ENCODE results near the gene ABTB2. TPM values are rescaled to one million over a fixed set of nuclear protein-coding genes. Genes with fewer than 3 reads are reported as not detected.

Gene ABTB2
- total RNA-seq, 1 experiment from 2014 or later, result 6.0 TPM

DNA sequence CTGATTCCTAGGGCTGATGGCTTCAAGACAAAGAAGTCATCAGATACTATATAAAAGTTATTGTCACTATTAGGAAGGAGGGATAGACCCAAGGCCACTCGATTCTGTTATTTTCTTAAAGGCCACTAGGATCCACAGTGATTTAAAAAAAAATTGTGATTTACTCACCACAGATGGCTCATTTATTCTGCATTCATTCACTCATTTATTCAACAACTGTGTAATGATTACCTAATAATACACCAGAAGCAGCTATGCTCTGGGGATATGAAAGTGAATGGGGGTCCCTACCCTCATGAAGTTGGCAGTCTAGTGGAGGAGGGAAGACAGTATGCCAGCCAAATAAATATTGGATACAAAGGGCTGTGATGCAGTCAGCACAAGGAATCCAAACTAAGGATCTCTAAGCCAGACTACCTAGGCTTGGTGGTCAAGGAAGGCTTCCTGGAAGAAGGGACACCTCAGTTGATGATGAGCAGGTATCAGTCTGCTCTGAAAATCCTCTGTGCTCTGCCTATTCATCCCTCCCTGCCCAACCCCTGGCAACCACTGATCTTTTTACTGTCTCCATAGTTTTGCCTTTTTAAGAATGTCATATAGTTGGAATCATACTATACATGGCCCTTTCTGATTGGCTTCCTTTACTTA lies 141.9 kb downstream of the ABTB2 start:
- DNase-seq (ENCODE audit: low read depth), result no peak

DNA sequence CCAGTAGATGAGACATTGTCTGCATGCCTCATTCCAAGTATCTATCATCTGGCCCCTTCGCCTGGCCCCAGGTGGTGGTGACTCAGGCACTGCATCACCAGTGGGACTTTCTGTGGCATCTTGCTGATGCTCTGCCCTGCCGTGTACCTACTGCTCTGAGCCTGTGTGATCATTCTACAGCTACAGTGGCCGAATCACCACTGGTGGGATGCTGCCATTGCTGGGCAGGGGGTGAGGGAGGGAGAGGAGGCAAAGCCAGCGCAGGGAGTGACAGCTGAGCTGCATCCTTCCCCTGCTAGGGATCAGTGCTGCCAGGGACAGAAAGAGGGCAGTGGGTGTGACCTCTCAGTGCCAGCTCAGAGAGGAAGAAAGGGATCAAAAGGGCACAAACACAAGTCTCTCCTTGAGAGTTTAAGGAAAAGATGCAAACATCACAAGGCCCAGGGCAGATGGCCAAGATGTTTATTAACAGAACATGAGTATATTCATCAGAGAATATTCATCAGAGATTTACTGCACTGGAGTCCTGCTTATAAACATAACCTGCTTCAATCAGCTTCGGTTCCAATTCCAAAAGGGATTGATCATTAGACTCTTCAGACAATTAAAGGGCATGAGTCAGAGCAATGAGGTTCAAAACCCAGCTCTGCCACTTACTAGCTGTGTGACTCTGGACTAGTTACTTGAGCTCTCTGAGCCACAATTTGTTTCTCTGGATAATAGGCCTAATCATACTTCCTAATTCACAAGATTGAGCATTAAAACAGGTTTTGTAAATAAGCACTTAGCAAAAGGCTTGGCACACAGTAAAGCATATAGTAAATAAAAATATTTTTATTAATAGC lies 142.6 kb downstream of the ABTB2 start:
- in situ Hi-C loops (cut with HindIII; ENCODE audit: low pct_unique_long_range_greater_than_20kb, low sequenced_read_pairs), result no loop called here
- DNase-seq (ENCODE audit: low read depth), result peak; percentile 88

More for the DNA sequence above, 141.9 kb downstream of the ABTB2 start:
- in situ Hi-C loops (cut with HindIII; ENCODE audit: low pct_unique_long_range_greater_than_20kb, low sequenced_read_pairs), result no loop called here

GRCh38 chr11:34213366-34213765 lies 144.4 kb downstream of the ABTB2 start:
- DNase-seq (ENCODE audit: low read depth), result peak; percentile 63
- in situ Hi-C loops (cut with HindIII; ENCODE audit: low pct_unique_long_range_greater_than_20kb, low sequenced_read_pairs), result no loop called here

- no peak for DNase-seq (ENCODE audit: low read depth)
- in situ Hi-C loops (cut with HindIII; ENCODE audit: low pct_unique_long_range_greater_than_20kb, low sequenced_read_pairs), result no loop called here
Observed at GRCh38 chr11:34212566-34212965, 145.2 kb downstream of the ABTB2 start.

GRCh38 chr11:34209809-34210208 lies 148.0 kb downstream of the ABTB2 start:
- DNase-seq (ENCODE audit: low read depth), result no peak
- in situ Hi-C loops (cut with HindIII; ENCODE audit: low pct_unique_long_range_greater_than_20kb, low sequenced_read_pairs), result no loop called here

DNA sequence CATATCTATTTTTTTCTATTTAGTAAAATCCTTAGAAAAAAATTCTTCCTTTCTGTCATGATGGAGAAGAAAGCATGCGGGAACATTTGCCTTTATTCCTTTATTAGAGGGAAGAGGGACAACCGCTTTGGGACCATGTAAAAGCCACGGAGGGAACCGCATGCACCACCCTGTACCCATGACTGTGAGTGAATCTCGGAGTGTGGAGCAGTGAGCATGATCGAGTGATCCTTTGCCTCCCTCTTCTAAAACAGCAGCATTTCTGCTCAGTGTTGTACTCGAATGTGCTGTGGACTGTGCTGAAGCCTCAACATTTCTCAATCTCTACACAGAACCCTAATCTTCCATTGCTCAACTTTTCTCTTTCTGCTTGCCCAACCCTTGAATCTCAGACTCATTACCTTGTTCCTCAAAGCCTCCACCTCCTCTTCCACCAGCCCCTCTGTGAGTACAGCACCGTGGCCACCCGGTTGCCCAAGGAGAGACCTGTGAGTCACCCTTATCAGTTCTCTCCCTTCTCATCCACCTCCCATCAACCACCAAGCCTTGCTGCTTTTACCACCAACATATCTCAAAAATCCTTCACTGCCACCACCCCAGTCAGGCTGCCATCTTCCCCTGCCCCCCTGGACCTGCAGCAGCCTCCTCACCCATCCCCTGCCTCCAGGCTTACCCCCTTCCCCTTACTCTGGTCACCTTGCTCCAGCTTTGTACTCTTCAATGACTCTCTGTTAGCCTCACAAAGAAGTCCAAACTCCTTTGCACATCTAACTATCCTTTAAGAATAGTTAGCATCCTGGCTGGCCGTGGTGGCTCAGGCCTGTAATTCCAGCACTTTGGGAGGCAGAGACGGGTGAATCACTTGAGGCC lies 149.3 kb downstream of the ABTB2 start:
- DNase-seq (ENCODE audit: low read depth), result peak; percentile 25
- in situ Hi-C loops (cut with HindIII; ENCODE audit: low pct_unique_long_range_greater_than_20kb, low sequenced_read_pairs), result no loop called here

GRCh38 chr11:34207487-34208180 lies 150.2 kb downstream of the ABTB2 start:
- in situ Hi-C loops (cut with HindIII; ENCODE audit: low pct_unique_long_range_greater_than_20kb, low sequenced_read_pairs), result no loop called here
- no peak for DNase-seq (ENCODE audit: low read depth)

GRCh38 chr11:34206407-34207300 lies 151.2 kb downstream of the ABTB2 start:
- DNase-seq (ENCODE audit: low read depth), result no peak
- in situ Hi-C loops (cut with HindIII; ENCODE audit: low pct_unique_long_range_greater_than_20kb, low sequenced_read_pairs), result no loop called here

DNA sequence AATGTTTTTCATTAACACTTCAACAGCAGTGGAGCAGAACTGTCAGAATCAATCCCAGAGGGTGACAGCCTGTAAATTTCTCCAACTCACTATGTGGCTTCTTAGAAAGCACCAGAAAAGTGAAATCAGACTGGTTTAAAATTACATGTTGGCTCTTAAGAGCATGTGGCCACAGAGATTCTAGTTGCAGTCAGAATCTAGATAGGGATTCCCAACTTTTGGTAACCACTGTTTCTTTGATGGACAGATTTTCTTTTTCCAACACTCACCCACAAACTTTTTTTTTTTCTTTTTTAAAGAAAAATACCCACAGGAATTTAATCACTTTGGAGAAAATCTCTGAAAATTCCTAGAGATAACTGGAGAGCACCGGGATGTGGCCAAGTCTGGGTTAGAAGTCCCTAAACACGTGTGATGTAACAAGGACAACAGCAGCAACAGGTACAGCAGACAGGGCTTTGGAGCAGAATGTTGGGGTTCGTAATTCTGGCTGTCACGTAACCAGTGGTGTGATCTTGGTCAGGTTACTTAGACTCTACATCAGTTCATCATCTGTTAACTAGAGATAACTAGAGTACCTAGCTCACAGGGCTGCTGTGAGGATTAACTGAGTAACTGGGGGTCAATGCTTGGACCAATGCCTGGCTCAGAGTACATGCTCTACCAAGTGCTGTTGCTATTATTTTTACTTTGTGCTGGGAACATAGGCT lies 152.3 kb downstream of the ABTB2 start:
- DNase-seq (ENCODE audit: low read depth), result no peak
- in situ Hi-C loops (cut with HindIII; ENCODE audit: low pct_unique_long_range_greater_than_20kb, low sequenced_read_pairs), result no loop called here

DNA sequence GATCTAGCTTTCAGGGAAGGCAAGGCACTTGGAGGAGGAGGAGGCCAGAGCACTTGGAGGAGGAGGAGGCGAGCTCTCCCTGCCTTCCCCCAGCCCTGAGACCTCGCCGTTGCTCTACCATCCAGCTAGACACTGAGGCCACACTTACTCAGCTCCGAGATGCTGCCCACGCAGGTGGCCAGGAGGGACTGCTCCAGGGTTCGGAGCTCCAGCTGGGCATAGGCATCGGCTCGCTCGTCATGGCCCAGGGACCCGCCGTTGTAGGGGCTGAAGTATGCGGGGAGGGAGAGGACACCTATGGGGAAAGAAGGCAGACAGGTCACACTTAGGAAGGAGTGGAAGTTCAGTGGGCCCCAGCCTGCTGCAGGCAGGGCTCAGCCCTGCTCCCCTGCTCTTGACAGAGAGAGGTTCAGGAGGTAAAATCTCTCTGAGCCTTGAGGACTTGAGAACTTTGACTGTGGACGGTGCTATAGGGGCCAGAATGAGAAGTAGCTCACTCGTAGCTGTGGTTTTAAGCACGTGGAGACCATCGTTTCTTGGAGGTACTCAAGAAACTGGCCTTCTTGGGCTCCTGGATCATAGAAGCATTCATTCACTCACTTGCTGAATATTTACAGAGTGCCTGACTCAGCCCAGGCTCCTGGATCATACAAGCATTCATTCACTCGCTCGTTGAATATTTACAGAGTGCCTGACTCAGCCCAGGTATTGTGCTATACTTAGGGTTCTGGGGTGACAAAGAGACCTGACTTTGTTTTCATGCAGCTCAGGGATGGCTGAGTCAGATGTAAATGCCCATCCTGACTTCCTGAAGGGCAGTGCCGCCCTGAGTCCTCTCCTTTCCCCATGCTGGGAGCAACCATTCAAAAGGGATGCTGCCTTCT lies 153.2 kb downstream of the ABTB2 start:
- in situ Hi-C loops (cut with HindIII; ENCODE audit: low pct_unique_long_range_greater_than_20kb, low sequenced_read_pairs), result no loop called here
- DNase-seq (ENCODE audit: low read depth), result peak; percentile 90

- DNase-seq (ENCODE audit: low read depth), result no peak
- in situ Hi-C loops (cut with HindIII; ENCODE audit: low pct_unique_long_range_greater_than_20kb, low sequenced_read_pairs), result no loop called here
Observed at GRCh38 chr11:34203377-34203871, 154.4 kb downstream of the ABTB2 start.

DNA sequence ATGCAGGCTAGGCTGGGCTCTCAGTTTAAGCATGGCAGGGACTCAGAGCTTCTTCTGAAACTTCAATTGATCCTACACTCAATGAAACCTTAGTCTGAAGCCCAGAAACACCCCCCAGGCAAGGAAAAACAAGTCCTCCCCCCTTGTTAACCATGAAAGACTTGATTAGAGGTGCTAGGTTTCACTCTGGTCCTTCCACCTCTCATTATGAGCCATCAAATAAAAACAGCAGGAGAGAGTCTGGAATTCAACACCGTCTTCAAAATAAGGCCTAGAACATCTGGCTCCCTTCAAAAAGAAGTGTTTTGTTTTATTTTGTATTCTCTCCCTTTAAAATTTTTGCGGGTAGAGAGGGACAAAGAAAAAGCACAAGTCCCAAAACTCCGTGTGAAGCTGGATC lies 156.7 kb downstream of the ABTB2 start:
- DNase-seq (ENCODE audit: low read depth), result no peak
- in situ Hi-C loops (cut with HindIII; ENCODE audit: low pct_unique_long_range_greater_than_20kb, low sequenced_read_pairs), result no loop called here

DNA sequence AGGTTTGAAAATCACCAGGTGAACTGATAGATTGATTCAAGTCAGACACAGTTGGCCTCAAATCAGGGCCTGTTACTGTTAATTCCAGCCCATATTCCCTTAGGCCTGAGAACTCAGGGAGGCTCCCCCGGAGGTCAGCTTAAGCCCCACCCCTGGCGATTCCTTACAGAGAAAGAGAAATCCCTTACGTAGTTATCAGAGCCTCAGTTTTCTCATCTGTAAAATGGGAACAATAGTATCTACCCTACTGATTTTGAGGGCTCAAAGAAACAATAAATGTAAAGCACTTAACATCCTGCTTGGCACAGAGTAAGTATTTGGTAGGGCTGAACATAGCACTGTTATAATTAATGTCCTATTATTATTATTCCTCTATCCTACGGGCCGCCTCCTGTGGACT lies 158.3 kb downstream of the ABTB2 start:
- no peak for DNase-seq (ENCODE audit: low read depth)
- in situ Hi-C loops (cut with HindIII; ENCODE audit: low pct_unique_long_range_greater_than_20kb, low sequenced_read_pairs), result no loop called here

GRCh38 chr11:34198523-34198922 lies 159.3 kb downstream of the ABTB2 start:
- no peak for DNase-seq (ENCODE audit: low read depth)
- in situ Hi-C loops (cut with HindIII; ENCODE audit: low pct_unique_long_range_greater_than_20kb, low sequenced_read_pairs), result no loop called here

GRCh38 chr11:34197256-34197655 lies 160.6 kb downstream of the ABTB2 start:
- in situ Hi-C loops (cut with HindIII; ENCODE audit: low pct_unique_long_range_greater_than_20kb, low sequenced_read_pairs), result no loop called here
- no peak for DNase-seq (ENCODE audit: low read depth)
